ENCODE data around the gene CTCF.
A peak's percentile ranks its signal among the peaks of the same experiment; 100 is the strongest.

Gene CTCF

DNA sequence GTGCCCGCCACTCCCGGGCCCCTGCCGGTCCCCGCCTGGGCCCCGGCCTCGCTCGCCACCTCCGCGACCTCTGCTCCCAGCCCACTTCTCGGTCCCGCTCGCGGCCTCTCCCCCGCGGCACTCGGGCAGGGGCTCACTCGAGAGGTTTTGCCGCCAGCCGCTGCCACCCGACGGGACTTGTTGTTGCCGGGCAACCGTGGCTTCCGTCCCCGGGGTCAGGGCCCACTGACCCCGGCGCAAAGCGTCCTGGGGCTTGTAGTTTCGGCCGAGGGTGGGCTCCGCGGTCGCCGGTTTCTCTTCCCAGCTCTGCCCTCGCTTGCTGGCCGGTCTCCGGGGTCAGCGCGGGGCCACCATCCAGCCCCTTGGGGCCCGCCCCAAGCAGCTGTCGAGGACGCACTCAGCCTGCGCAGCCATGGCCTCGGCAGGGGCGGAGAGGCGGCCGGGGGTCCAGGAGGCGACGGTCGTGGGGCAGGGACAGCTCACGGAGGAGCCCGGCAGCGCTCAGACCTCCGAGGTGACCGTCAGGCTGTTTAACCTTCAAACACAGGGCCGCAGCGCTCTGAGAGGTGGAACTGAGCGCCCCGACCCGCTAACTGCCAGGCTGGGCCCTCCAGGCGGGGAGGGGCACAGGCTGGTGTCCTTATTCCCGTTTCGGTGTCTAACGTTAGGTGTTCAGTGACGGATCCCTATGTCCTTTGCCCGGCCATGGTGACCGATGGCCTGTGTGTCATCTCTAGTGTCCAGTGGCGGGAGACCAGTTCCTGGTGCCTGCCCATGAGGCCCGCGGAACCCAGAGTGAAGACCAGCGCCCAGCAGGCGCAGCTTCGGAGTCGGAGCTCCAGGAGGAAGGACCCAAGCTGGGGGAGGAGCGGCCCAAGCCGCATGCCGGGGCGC is 104.5 kb downstream of the CTCF start, which contains the start of the genes C16orf86 and ENKD1:
TSS of gene C16orf86 (plus strand) at position 256 of the 894 bp plus-strand sequence. CDS start at position 413, 157 bp downstream.
TSS of gene ENKD1 (minus strand) at position 192 of the 894 bp plus-strand sequence. CDS start 308 bp downstream, outside the sequence.
- peak; percentile 74 for DNase-seq (ENCODE audit: low read depth)

DNA sequence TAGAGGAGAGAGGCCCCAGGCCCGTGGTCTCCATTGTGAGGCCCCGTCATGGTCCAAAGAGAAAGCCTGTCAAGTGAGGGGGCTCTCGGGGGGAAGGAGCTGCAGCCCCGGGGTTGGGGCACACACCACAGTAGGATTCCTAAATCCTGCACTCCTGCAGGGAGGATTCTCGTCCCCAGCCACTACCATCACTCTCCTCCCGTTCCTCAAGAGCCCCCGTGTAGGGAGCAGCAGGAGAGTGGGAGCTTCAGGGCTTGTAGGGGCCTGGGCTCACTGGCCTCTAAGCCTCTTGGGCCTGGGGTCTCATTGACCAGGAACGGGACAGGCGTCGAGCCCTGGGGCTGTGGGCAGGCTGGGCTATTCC is 105.1 kb downstream of the CTCF start:
- no peak for DNase-seq (ENCODE audit: low read depth)

DNA sequence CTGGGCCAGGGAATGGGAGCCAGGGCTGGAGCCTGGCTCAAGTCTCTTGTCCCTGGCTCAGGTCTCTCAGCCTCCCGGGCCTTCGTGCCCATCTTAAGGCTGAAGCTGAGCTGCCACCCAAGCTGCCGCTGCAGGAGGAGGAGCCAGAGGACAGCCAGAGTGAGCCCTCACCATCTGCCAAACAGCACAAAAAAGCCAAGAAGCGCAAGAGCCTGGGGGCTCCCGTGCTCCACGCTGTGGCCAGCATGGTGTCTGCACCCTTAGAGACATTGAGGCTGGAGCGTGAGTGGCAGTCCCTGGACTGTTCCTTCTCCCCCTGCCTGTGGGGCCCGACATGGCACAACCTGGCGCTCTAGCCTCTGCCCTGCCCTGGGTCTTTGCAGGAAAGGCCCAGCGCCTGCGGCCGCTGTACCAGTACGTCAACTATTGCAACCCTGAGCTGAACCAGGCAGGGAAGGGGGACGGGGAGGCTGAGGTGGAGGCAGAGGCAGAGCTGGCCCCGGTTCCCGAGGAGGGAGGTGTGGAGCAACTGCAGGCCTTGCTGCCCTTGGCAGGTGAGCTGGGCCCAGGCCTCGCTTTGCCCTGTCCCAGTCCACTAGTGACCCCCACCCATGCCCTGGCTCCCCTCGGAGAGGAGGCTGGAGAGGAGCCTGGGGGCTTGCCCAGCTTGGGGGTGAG is 105.6 kb downstream of the CTCF start:
- peak; percentile 93 for DNase-seq (ENCODE audit: low read depth)

DNA sequence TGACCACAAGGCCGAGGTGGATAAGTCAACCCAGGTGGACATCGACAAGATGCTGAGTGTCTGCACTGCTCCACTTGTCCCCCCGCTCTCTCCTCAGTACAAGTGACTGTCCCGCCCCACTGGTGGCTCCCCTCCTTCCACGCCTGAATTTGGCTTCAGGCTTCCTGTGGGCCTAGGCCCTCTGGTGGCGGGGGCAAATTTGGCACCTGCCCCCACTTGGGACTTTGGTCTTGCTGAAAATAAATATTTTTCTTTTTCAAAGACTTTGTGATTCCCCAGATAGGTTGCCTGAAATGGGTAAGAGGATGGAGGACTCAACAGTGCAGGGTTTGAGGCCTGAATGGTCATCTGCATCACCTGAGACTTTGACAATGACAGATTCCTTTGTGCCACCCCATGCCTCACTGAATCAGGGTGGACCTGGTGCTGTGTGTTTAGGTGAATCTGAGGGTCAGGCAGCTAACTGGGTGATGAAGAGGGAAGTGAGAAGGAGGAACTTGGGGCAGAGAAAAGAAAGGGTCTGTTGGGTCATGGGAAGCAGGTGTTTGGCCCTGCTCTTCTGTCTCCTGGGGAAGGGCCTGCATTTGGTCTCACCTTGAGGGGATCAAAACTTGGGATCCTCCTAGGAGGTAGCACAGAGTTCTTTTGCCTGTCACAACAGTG is 106.3 kb downstream of the CTCF start:
- no peak for DNase-seq (ENCODE audit: low read depth)

DNA sequence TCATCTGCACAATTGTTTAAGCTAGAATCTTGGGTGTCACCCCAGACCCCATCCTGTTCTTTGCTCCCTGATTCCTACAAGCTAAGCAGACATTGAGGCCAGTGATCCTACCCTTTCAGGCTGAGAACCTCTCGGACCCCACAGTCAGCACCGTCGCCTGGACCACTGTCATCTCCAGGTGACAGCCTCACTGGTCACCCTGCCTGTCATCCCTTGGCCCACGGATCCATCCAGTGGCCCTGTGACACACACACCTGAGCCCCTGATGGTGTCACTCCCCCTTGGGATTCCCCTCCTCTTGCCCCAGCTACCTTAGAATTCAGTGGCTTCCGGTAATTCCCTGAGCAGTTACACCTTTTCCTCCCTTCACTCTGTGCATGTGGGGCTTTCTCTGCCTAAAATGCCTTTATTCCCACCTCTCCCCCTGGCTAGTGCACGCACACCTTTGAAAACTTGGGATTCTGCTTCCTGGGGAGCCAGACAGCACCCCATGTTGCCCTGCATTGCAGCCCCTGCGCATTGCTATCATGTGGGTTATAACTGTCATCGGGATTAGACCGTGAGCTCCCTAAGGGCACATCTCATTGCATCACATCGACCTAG is 107.3 kb downstream of the CTCF start:
- no peak for DNase-seq (ENCODE audit: low read depth)

DNA sequence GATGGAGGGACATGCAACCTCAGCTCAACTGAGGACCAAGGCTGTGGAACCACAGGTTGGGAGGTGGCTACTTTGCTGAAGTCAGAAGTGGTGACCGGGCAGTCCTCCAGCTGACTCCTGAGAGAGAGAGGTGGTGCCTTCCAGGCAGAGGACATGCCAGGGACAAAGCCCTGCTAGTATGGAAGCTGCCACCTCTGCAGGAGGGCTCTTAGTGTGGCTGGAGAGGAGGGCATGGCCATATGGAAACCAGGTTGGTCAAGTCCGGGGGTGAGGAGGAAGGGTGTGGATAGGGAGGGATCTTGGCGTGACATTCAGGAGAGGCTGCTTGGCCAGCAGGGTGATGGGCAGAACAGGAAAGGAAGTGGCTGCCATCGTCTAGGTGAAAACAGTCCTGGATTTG is 110.0 kb downstream of the CTCF start:
- no peak for DNase-seq (ENCODE audit: low read depth)

DNA sequence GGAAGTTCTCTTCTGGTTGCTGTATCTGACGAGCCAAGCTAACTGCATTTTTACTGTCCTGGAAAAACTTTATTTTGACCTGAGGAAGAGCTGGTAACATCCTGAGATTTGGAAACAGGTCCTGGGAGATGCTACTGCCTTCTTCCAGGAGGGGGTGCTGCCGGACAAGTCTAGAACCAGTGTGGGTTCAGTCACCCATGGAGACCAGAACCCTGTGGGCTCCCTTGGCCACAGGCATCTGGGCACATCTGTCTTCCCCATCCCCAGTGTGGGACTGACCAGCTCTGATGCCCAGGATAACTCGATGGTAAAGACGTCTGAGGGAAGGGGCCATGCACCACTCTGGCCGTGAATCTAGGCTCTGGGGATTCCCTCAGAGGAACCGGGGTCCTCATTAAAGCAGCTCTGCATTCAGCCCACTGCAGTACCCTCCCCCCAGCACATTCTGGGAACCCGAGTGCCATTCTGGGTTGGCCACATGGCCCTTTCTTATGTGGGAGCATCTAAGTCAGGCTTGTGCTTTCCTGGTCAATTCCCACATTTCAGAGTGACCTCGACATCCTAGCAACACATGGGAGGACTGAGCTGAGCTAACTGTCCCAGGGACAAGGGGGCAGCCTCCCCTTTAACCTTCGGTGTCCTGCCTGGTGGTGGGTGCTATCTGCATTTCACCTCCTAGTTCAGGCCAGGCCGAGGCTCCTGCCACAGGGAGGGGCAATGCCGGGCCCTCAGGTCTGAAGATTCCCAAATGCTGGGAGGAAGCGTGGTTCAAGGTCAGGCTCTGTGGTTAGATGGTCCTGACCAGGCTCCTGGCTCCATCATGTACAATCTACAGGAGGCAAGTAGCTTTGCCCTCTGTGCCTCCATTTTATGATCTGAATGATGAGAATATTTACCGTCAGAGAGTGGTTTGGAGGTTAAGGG is 110.7 kb downstream of the CTCF start:
- peak; percentile 74 for DNase-seq (ENCODE audit: low read depth)

DNA sequence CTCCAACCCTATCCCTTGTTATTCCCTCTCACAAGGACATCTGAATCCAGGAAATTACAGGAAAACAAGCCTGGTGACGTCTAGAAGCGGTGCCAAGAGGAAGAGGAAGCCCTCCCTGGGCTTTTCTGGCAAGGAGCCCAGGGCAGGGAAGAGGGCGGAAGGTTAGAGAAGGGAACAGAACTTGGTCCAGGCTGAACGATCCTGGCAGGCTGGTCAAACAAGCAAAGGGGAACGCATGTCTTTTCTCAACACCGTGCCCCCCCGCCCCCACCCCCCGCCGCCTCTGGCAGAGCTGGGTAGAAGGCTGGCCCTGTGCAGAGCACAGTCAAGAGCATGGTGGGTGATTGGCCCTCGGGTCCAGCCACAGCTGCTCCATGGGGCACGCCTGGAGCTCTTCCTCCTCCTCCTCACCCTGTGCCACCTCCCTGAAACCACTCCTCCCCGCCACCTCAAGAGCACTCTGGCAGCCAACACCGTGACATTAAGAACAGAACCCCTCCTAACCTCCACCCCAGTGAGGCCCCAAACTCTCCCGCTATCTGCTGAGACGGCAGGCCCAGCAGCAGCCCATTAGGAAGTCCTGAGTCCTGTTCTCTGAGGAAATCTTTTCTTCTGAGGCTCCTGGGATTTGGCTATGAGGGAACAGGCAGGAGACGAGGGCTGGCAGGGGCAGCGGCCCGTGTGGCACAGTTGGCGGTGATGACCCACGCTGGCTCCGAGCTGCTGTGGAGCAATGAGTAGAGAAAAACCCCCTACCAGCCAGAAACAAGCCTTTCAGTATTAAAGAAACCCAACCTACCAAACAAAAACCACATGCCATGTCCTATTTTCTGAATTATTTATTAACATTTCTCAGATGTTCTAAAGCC is 111.6 kb downstream of the CTCF start:
- DNase-seq (ENCODE audit: low read depth): peak; percentile 64

DNA sequence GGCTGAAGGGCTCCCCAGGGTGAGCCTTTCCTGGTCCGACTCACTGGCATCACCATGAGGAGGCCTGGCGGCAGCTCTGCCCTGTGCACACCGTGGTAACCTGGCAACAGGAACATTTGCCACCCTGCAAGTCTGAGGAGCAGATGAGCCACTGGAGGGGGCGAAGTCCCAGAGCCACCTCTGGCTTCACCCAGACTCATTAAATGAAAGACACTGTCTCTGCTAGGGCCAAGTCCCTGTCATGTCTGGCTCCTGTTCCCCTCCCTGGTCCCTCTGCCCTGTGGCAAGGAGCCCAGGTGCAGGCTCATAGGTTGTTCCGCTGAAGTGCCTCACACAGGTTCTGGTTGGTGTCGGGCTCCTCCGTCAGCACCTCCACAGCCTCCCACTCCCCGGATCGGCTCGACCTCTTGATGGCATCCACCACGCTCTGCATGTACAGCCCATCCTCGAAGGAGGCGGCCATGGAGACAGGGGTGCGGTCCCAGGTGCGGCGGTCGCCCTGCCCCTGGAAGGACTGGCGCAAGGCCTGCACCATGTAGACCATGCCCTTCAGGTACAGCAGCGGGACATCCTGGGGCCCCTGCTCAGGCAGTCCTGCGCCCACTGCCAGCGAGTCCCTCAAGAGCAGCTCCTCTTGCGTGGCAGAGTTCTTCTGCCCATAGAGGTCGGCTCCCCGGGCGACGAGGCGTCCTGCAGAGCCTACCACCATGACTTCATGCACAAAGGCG is 112.7 kb downstream of the CTCF start:
- no peak for DNase-seq (ENCODE audit: low read depth)

DNA sequence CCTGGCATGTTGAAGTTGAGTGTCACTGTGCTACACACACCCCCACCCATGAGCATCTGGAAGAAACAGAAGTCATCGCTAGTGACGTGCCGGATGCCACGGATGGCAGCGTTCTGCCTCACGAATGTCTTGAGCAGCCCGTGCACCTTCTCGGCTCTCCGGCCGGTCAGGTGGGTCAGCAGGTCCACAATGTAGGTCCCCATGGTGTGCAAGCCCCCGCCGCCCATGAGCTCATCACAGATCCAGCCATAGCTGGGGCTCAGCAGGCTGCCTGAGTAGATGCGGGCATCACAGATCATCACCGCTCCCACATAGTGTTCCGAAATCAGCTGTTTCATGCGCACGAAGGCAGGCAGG is 113.2 kb downstream of the CTCF start:
- no peak for DNase-seq (ENCODE audit: low read depth)

DNA sequence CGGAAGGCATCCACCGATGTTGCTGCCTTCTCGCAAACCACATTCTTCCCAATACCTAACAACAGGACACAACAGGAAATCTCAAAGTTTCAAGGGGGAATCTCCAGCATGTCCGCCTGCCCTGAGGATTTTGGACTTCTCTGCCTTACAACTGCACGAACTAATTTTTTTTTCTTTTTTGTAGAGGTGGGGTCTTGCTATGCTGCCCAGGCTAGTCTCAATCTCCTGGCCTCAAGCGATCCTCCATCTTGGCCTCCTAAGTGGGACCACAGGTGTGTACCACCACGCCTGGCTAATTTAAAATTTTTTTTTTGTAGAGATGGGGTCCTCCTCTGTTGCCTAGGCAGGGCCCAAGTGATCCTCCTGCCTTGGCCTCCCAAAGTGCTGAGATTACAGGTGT is 113.7 kb downstream of the CTCF start:
- no peak for DNase-seq (ENCODE audit: low read depth)

DNA sequence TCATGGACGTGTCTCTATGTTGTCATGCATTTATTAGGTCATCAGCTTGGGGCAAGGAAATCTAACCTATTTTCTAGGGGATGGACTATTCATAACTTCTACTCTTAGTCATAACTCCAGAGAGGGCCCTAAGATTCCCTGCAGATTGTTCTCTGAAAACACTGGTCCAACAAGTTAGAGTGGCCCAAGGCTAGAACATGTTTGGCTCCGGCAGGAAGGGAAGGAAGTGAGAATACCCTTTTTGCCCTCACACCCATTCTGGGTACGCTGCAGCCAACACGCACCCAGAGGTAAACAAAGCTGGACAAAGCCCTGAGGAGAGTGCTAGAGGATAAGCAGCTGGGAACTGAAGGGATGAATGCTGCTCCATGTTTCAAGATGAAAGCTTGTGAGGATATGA is 114.2 kb downstream of the CTCF start:
- no peak for DNase-seq (ENCODE audit: low read depth)

DNA sequence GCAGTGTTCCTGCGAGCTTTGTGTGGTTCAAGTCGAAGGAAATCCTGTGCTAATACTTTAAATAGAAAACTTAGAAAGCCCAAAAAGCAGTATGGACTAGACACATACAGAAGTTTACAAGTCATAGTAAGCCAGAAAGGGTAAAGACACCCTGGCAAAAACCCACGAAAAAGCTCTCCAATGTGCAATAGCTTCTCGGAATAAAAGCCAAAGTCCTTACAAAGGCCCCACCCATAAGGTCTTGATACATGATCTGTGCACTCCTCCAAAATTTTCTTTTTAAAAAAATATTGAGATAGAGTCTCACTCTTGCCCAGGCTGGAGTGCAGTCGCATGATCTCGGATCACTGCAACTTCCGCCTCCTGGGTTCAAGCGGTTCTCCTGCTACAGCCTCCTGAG is 114.6 kb downstream of the CTCF start:
- no peak for DNase-seq (ENCODE audit: low read depth)

DNA sequence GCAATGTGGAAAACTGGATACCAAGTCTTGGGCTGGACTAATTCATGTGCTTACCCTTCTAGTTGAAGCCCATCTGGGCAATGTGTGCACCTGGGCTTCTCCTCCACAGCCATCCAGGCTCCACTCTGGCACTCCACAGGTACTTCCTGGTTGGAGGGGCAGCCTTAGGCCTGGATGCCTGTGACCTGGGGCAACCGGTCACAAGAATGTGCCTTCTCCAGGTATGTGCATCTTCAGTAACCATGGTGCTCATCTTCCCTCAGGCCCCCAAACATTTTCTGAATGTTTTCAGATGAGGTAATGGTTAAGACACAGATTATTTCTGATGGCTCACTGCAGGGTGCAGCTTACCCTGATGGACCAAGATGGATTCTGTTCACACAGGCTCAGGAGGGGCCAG is 115.4 kb downstream of the CTCF start:
- DNase-seq (ENCODE audit: low read depth): no peak

DNA sequence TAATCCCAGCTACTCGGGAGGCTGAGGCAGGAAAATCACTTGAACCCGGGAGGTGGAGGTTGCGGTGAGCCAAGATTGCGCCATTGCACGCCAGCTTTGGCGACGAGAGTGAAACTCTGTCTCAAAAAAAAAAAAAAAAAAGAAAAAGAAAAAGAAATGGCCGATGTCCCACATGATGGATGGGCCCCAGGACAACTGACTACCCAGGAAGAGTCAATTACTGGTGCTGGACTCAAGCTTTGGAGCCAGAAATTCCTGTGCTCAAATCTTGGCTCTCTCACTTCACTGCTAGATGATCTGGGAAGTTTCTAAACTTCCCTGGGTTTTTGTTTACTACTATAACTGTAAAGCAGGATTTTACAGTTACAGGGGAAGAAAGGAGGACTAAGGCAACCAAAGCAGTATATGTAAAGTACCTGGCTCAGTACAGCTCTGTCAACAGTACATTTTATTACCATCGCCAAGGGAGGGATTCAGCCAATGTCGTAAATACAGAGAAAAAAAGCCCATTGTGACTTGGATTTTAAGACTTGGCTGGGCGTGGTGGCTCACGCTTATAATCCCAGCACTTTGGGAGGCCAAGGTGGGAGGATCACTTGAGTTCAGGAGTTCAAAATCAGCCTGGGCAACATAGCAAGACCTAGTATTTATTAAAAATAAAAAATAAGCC is 116.2 kb downstream of the CTCF start:
- no peak for DNase-seq (ENCODE audit: low read depth)

DNA sequence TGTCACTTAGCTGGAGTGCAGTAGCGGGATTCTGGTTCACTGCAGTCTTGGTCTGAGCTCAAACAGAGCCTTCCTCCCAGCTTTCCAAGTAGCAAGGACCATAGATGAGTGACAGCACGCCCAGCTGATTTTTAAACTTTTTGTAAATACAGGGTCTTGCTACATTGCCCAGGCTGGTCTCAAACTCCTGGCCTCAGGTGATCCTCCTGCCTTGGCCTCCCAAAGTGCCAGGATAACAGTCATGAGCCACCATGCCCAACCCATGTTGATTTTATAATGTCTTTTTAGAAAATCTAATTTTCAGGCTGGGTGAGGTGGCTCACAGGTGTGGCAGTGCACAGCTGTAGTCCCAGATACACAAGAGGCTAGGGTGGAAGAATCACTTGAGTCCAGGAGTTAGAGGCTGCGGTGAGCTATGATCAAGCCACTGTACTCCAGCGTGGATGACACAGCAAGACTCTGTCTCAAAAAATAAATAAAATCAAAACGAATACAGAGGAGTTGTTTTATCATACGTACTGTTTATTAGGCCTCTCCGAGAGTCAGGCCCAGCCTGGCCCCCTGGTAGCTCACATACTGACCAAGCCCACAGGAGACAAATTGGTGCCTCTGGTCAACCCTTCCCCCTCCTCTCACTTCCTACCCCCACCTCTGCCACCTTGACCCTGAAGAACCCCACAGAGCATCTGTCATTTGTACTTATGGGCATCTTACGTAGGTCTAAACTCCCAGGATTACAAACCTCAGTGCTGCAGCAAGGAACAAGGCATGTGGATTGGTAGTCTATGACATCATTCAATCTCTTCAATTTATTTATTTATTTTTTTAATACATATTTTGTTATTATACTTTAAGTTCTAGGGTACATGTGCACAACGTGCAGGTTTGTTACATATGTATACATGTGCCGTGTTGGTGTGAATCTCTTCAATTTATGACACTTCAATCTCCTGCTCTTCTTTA is 117.9 kb downstream of the CTCF start:
- no peak for DNase-seq (ENCODE audit: low read depth)

DNA sequence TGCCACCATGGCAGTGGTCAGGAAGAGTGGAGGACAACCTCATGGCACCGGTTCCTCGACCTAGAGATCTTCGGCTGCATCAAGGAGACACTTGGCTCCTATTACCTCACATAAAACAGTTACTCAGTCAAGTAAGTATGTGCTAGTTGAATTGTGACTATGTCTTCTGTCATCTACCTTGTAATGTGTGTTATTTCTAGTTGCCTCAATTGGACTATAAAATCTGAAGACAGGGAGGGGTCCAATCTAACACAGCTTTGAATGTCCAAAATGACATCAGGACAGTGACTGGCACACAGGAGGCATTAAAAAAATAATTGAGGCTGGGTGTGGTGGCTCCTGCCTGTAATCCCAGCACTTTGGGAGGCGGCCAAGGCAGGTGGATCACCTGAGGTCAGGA is 121.4 kb downstream of the CTCF start:
- no peak for DNase-seq (ENCODE audit: low read depth)

All from fibroblast of gingiva (primary cell).